CD14-positive monocyte (primary cell): Measurements from ENCODE around the gene RAPGEF1. TPM values are rescaled to one million over a fixed set of nuclear protein-coding genes. Genes with fewer than 3 reads are reported as not detected.
A peak's percentile ranks its signal among the peaks of the same experiment; 100 is the strongest.

Experiments
- DNase-seq, 3 donors: peaks; one replicate each; pipeline ENCODE4 v3.0.0-alpha.2; 2011 to 2022
- H2AFZ ChIP-seq: 2 replicates; pipeline ENCODE4 v1.6.0; 2012; ENCODE audit warnings: mild to moderate bottlenecking, low read depth, low read length, inconsistent platforms; ENCODE audit not compliant: insufficient read depth, poor library complexity, severe bottlenecking
- H3K27ac ChIP-seq, 2 donors: 1 replicate in 1 of 2; 2 replicates in 1 of 2; pipeline ENCODE4 v1.5.1; 2012 to 2013; ENCODE audit warnings: low read length in 2 of 2, control low read depth in 1 of 2, inconsistent platforms in 1 of 2, low read depth in 1 of 2, mild to moderate bottlenecking in 1 of 2
- H3K27me3 ChIP-seq, 2 donors: one replicate each; pipeline versions ENCODE4 v1.6.0 to v1.6.1; 2011 to 2013; ENCODE audit warnings: low read length in 2 of 2; ENCODE audit not compliant: control insufficient read depth in 2 of 2, insufficient read depth in 2 of 2
- H3K36me3 ChIP-seq, 2 donors: replicated peaks in 1 of 2; 1 replicate in 1 of 2; 2 replicates in 1 of 2; pipeline versions ENCODE4 v1.5.1 to v1.6.1; 2012 to 2013; ENCODE audit warnings: low read length in 2 of 2, control low read depth in 1 of 2, inconsistent platforms in 1 of 2, mild to moderate bottlenecking in 1 of 2; ENCODE audit not compliant: insufficient read depth in 2 of 2, control insufficient read depth in 1 of 2
- H3K4me1 ChIP-seq, 2 donors: 1 replicate in 1 of 2; 2 replicates in 1 of 2; pipeline versions ENCODE4 v1.5.1 to v1.6.1; 2012 to 2013; ENCODE audit warnings: low read length in 2 of 2, control low read depth in 1 of 2, inconsistent platforms in 1 of 2, mild to moderate bottlenecking in 1 of 2, moderate library complexity in 1 of 2; ENCODE audit not compliant: insufficient read depth in 2 of 2, control insufficient read depth in 1 of 2
- H3K4me2 ChIP-seq: replicated peaks from 2 replicates; pipeline ENCODE3; 2012; ENCODE audit warnings: low read length, moderate library complexity, mild to moderate bottlenecking; ENCODE audit not compliant: poor library complexity, severe bottlenecking; ENCODE audit errors: extremely low read depth
- H3K4me3 ChIP-seq, 3 experiments: fragments of 200-600 bp in 1 of 3; sonication (generic) in 1 of 3; replicated peaks in 1 of 3; 1 replicate in 2 of 3; 2 replicates in 1 of 3; pipeline ENCODE4 v1.5.1; 2011 to 2013; ENCODE audit warnings: low read length in 3 of 3, mild to moderate bottlenecking in 3 of 3, control low read depth in 2 of 3, low read depth in 2 of 3, inconsistent platforms in 1 of 3, moderate library complexity in 1 of 3
- H3K79me2 ChIP-seq: 2 replicates; pipeline ENCODE4 v1.6.0; 2012; ENCODE audit warnings: mild to moderate bottlenecking, control low read depth, inconsistent platforms, low read length, moderate library complexity; ENCODE audit not compliant: insufficient read depth
- H3K9ac ChIP-seq: 2 replicates; pipeline ENCODE4 v1.6.0; 2017; ENCODE audit warnings: low read length, mild to moderate bottlenecking; ENCODE audit not compliant: insufficient read depth, poor library complexity, severe bottlenecking
- H3K9me3 ChIP-seq, 2 donors: replicated peaks in 1 of 2; 1 replicate in 1 of 2; 2 replicates in 1 of 2; pipeline versions ENCODE4 v1.5.1 to v1.6.1; 2012 to 2013; ENCODE audit warnings: low read length in 2 of 2, control low read depth in 1 of 2; ENCODE audit not compliant: control insufficient read depth in 1 of 2, insufficient read depth in 1 of 2
- H4K20me1 ChIP-seq: 2 replicates; pipeline ENCODE4 v1.6.0; 2012; ENCODE audit warnings: mild to moderate bottlenecking, low read length, control low read depth, moderate library complexity; ENCODE audit not compliant: insufficient read depth
- H3K27ac Mint-ChIP-seq, 7 donors: one replicate each; pipeline ENCODE4 v1.8.0; 2020; ENCODE audit warnings: mild to moderate bottlenecking in 7 of 7, mixed read lengths in 7 of 7, moderate library complexity in 6 of 7, inconsistent platforms in 2 of 7
- H3K27me3 Mint-ChIP-seq, 3 donors: one replicate each; pipeline ENCODE4 v1.8.0; 2021 to 2022; ENCODE audit warnings: low read depth in 3 of 3, mild to moderate bottlenecking in 3 of 3, mixed read lengths in 3 of 3, moderate library complexity in 3 of 3, inconsistent platforms in 1 of 3
- H3K36me3 Mint-ChIP-seq, 2 donors: one replicate each; pipeline ENCODE4 v1.8.0; 2020; ENCODE audit warnings: mixed read lengths in 2 of 2, inconsistent platforms in 1 of 2, mild to moderate bottlenecking in 1 of 2
- H3K4me1 Mint-ChIP-seq: one replicate; pipeline ENCODE4 v1.8.0; 2020; ENCODE audit warnings: mild to moderate bottlenecking, mixed read lengths
- H3K4me3 Mint-ChIP-seq, 2 donors: one replicate each; pipeline ENCODE4 v1.8.0; 2020; ENCODE audit warnings: mild to moderate bottlenecking in 2 of 2, mixed read lengths in 2 of 2, moderate library complexity in 1 of 2
- H3K9me3 Mint-ChIP-seq, 7 donors: one replicate each; pipeline ENCODE4 v1.8.0; 2020 to 2022; ENCODE audit warnings: mixed read lengths in 7 of 7, mild to moderate bottlenecking in 6 of 7, moderate library complexity in 6 of 7, inconsistent platforms in 2 of 7
- WGBS: methylation state at CpG from one replicate; pipeline ENCODE4 v1.1.5; 2013; ENCODE audit warnings: missing lambda C conversion rate; ENCODE audit not compliant: insufficient coverage; 5-methylcytosine and 5-hydroxymethylcytosine counted together
- intact Hi-C, 2 donors: fragments of 100-400 bp; cut with micrococcal nuclease; formaldehyde crosslinking; loops; one replicate each; pipeline versions ENCODE4 v1.15.0 to v1.15.1; 2023
- polyA plus RNA-seq, 3 donors: library from polyadenylated mRNA; depleted of rRNA in 1 of 3; unstranded in 2 of 3; stranded (reverse) in 1 of 3; fragments of 300-500 nt in 2 of 3; fragments of >200 nt in 1 of 3; fragmentation: Illumina TruSeq in 2 of 3; gene quantifications; 1 replicate in 2 of 3; 2 replicates in 1 of 3; pipeline ENCODE4 v1.2.3, GENCODE V29; 2012 to 2021
- TF ChIP-seq, protein P1 (sequence below): fragments of 200-600 bp; IDR thresholded peaks from one replicate; pipeline ENCODE4 v1.8.0; 2022; ENCODE audit warnings: antibody characterized with exemption, mild to moderate bottlenecking

RAPGEF1 gene
- polyA plus RNA-seq, 3 donors, result 1.7 to 71.7 (median 3.0) TPM

DNA sequence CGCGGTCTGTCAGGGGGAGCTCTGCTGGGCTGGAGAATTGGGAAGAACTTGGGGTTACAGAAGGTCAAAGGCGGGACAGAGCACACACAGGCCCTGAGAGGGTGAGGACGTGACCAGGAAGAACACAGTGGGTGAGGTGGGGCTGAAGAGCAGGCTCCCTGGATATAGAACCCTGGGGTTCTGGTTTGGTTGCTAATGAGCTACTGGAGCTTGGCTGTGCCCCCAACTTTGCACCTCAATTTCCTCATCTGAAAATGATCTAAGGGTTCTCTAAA lies 110.7 kb downstream of the RAPGEF1 start:
- Histone ChIP-seq H3K4me2 (no peak overlapping the region), H2AFZ (no peak overlapping the region), H3K4me3 (no peak overlapping the region), H3K27ac (peak overlapping the region; percentile 94 to 100), H3K36me3 (peaks cover 45 to 64% of the 10 kb centered on the region in 2 donors), H3K9me3 (no peaks in the 10 kb centered on the region), H3K4me1 (peaks cover 52 to 66% of the 10 kb centered on the region in 2 donors), H3K9ac (no peak overlapping the region), H3K79me2 (peaks cover 38% of the 10 kb centered on the region), H3K27me3 (no peaks in the 10 kb centered on the region), H4K20me1 (no peaks in the 10 kb centered on the region)
- Mint-ChIP-seq H3K4me3 (no peak overlapping the region), H3K27ac (peak overlapping the region; percentile 97 to 100 (median 98)), H3K9me3 (no peaks in the 10 kb centered on the region), H3K4me1 (peaks cover 56% of the 10 kb centered on the region), H3K27me3 (no peaks in the 10 kb centered on the region), H3K36me3 (peaks cover 70 to 88% of the 10 kb centered on the region in 2 donors)
- TF ChIP-seq, protein P1, sequence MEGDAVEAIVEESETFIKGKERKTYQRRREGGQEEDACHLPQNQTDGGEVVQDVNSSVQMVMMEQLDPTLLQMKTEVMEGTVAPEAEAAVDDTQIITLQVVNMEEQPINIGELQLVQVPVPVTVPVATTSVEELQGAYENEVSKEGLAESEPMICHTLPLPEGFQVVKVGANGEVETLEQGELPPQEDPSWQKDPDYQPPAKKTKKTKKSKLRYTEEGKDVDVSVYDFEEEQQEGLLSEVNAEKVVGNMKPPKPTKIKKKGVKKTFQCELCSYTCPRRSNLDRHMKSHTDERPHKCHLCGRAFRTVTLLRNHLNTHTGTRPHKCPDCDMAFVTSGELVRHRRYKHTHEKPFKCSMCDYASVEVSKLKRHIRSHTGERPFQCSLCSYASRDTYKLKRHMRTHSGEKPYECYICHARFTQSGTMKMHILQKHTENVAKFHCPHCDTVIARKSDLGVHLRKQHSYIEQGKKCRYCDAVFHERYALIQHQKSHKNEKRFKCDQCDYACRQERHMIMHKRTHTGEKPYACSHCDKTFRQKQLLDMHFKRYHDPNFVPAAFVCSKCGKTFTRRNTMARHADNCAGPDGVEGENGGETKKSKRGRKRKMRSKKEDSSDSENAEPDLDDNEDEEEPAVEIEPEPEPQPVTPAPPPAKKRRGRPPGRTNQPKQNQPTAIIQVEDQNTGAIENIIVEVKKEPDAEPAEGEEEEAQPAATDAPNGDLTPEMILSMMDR, result no peak
- intact Hi-C loops, result no loop called here
- DNase-seq, result no peak
- 93% methylated on average over 3 of the region's 4 CpGs for WGBS

DNA sequence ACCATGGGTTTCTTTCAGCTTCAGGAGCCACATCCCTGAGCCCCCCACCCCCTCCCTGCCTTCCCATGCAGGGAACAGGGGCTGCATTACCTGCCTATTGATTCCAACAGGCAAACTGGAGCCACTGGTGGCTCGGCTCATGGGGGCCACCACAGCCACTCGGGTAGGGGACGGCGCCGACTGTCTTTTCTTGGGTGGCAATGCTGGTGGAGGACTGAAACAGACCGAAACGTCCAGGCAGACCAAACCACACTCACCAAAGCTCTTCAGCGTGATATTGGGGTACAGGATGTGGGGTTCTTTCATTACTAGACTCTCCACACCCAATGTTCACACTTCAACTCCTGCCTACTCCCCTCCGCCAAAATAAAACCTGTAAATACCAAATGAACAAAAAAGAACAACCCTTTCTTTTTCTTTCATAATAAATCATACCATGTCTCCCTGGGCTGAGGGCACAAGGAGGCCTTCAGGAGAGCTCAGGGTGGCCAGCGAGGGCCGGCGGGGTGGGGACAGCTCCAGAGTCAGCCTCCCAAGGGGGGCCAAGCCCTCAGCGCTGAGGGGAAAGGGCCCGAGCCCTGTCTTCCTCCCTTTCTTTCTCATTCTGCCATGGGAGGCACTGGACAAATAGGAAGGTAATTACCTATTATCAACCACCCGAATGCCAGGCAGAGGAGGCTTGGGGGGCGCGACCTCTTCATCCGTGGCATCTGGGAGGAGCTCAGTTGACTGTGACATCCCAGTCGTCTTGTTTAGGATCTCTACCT lies 111.2 kb downstream of the RAPGEF1 start:
- no peak overlapping the region for H3K4me3 Mint-ChIP-seq
- Histone ChIP-seq H3K4me3 (no peak overlapping the region), H3K4me1 (peaks cover 57 to 69% of the 10 kb centered on the region in 2 donors), H3K36me3 (peaks cover 41 to 64% of the 10 kb centered on the region in 2 donors), H2AFZ (no peak overlapping the region), H3K9ac (peak overlapping the region; percentile 84), H3K9me3 (no peaks in the 10 kb centered on the region), H3K27ac (peak overlapping the region; percentile 94 to 100), H3K4me2 (no peak overlapping the region), H3K79me2 (peaks cover 33% of the 10 kb centered on the region), H3K27me3 (no peaks in the 10 kb centered on the region), H4K20me1 (no peaks in the 10 kb centered on the region)
- H3K36me3 Mint-ChIP-seq, result peaks cover 72 to 88% of the 10 kb centered on the region in 2 donors
- DNase-seq, result no peak
- intact Hi-C loops, result no loop called here
- 100% methylated on average over 5 of the region's 19 CpGs for WGBS
- H3K9me3 Mint-ChIP-seq, result no peaks in the 10 kb centered on the region
- H3K27me3 Mint-ChIP-seq, result no peaks in the 10 kb centered on the region
- TF ChIP-seq, protein P1, result no peak
- peaks cover 61% of the 10 kb centered on the region for H3K4me1 Mint-ChIP-seq
- H3K27ac Mint-ChIP-seq, result peak overlapping the region; percentile 97 to 100 (median 98)
